HG03060 (cell line): ENCODE results near the gene INPP5A.
"Not testable (repeated sequence)": the region's sequence is repeated elsewhere in the genome, so short reads cannot be mapped to it uniquely, and the experiment has no call there.

ENCODE experiments used
- ATAC-seq: cut with Tn5 transposase; IDR thresholded peaks from one replicate; pipeline ENCODE4 v1.9.1; 2021; ENCODE audit warnings: low read depth, moderate number of reproducible peaks; ENCODE audit not compliant: unreplicated experiment

INPP5A gene

GRCh38 chr10:132546567-132547420 is 9.2 kb downstream of the INPP5A start:
- no peak for ATAC-seq

GRCh38 chr10:132547421-132547861 is 9.9 kb downstream of the INPP5A start:
- ATAC-seq = no peak

GRCh38 chr10:132548106-132548823 is 10.7 kb downstream of the INPP5A start:
- ATAC-seq = no peak

GRCh38 chr10:132548869-132549268 is 11.3 kb downstream of the INPP5A start:
- no peak for ATAC-seq

- ATAC-seq = no peak
These were observed 11.8 kb downstream of the INPP5A start for GRCh38 chr10:132549371-132549770.

- ATAC-seq = no peak
These were observed 12.9 kb downstream of the INPP5A start for GRCh38 chr10:132550366-132551092.

- ATAC-seq = no peak
These were observed 13.7 kb downstream of the INPP5A start for GRCh38 chr10:132551093-132551807.

- ATAC-seq = no peak
These were observed 14.2 kb downstream of the INPP5A start for GRCh38 chr10:132551808-132552130.

- ATAC-seq = not testable (repeated sequence)
These were observed 15.0 kb downstream of the INPP5A start for GRCh38 chr10:132552635-132553034.

GRCh38 chr10:132553568-132553967 is 16.0 kb downstream of the INPP5A start:
- not testable (repeated sequence) for ATAC-seq

- no peak for ATAC-seq
These were observed 16.7 kb downstream of the INPP5A start for GRCh38 chr10:132554053-132554990.

GRCh38 chr10:132554991-132555647 is 17.5 kb downstream of the INPP5A start:
- no peak for ATAC-seq

- ATAC-seq = no peak
These were observed 18.3 kb downstream of the INPP5A start for GRCh38 chr10:132555648-132556575.

- ATAC-seq = no peak
These were observed 19.4 kb downstream of the INPP5A start for GRCh38 chr10:132556994-132557441.

- ATAC-seq = no peak
These were observed 20.3 kb downstream of the INPP5A start for GRCh38 chr10:132557696-132558515.

GRCh38 chr10:132558516-132559413 is 21.2 kb downstream of the INPP5A start:
- ATAC-seq = no peak
